ACC112 (cell line): ENCODE measurements around the gene RFX2.
A peak's percentile ranks its signal among the peaks of the same experiment; 100 is the strongest.

Source experiments
- H2AFZ ChIP-seq: fragments of 200-600 bp; sonication (generic); one replicate; pipeline ENCODE4 v1.6.0; 2017; ENCODE audit warnings: antibody characterized with exemption, low read length; ENCODE audit not compliant: unreplicated experiment
- H3K27ac ChIP-seq: fragments of 200-600 bp; sonication (generic); 2 replicates; pipeline ENCODE4 v1.5.1; 2014; ENCODE audit warnings: low read depth, mild to moderate bottlenecking, antibody characterized with exemption, low read length, moderate library complexity
- H3K27me3 ChIP-seq: fragments of 200-600 bp; sonication (generic); 2 replicates; pipeline ENCODE4 v1.6.1; 2014; ENCODE audit warnings: mild to moderate bottlenecking, antibody characterized with exemption, low read length, moderate library complexity, mixed read lengths; ENCODE audit not compliant: insufficient read depth
- H3K36me3 ChIP-seq: fragments of 200-600 bp; sonication (generic); 2 replicates; pipeline ENCODE4 v1.6.1; 2016; ENCODE audit warnings: mild to moderate bottlenecking, antibody characterized with exemption, low read length, moderate library complexity, mixed read lengths; ENCODE audit not compliant: insufficient read depth
- H3K4me1 ChIP-seq: fragments of 200-600 bp; sonication (generic); one replicate; pipeline ENCODE4 v1.6.1; 2016; ENCODE audit warnings: low read length, mixed read lengths; ENCODE audit not compliant: insufficient read depth, unreplicated experiment, control insufficient read depth
- H3K4me3 ChIP-seq: fragments of 200-600 bp; sonication (generic); 2 replicates; pipeline ENCODE4 v1.5.1; 2014; ENCODE audit warnings: mild to moderate bottlenecking, low read depth, low read length
- H3K79me2 ChIP-seq: fragments of 200-600 bp; sonication (generic); one replicate; pipeline ENCODE4 v1.6.0; 2016; ENCODE audit warnings: low read length; ENCODE audit not compliant: control insufficient read depth, unreplicated experiment, insufficient read depth

Gene RFX2

DNA sequence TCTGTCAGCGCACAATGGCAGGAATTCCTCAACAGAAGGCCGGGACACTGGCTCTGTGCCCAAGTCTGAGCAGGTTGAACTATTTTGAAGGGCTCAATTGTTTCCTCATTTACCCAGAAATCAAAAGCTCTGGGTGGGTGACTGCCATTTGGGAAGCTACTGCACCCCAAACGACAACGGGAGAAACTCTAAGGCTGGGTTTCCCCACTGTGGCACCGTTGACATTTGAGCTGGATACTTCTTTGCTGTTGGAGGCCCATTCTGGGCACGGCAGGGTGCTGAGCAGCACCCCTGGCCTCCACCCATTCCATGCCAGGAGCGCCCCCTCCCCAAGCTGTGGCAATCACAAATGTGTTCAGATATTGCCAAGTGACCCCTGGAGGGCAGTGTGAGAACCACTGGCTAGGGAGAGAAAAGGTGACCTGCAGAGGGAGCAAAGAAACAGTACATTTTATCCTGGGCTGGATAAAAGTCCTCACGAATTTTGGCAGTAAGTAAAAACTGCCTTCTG is 62.5 kb downstream of the RFX2 start:
- Histone ChIP-seq H3K4me3 (no peak overlapping the region), H3K27ac (no peak overlapping the region), H3K36me3 (no peaks in the 10 kb centered on the region), H2AFZ (no peak overlapping the region), H3K4me1 (no peaks in the 10 kb centered on the region), H3K27me3 (no peaks in the 10 kb centered on the region), H3K79me2 (no peaks in the 10 kb centered on the region)

DNA sequence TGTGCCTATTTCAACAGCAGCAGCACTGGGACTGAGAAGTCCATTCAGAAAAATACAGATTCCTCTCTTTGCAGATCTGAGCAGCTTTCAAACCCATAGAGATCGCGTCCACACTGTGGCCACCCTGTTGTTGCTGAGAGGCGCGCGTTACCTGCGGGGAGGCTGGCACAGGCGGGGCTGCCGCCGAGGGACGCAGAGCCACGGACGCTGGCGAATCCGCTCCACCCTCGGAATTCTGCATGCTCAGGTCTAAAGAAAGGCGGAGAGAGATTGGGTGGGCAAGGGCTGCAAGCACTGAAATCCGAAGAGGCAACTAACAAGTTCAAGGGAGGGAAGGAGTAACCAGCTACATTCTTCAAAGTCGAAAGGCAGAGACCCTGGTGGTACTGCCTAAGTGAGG is 63.0 kb downstream of the RFX2 start:
- H3K4me1 ChIP-seq, result no peaks in the 10 kb centered on the region

DNA sequence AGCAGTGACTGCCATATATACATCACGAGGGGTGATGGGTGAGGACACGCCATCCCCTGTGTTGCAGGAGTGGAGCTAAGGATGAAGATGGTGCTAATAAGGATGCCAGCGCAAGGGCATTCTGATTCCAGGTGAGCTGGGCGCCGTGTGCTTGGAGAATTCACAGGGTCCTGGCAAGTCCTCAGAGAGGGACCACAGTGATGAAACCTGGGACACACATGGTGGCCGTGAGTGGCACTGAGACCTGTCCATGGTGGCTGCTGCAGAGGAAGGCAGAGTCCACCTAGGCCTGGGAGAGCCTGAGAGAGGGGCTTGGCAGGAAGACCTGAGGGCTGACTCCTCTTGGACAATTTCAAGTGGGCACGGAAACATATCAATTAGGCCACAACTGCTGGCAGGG is 65.2 kb downstream of the RFX2 start:
- Histone ChIP-seq H3K4me3 (no peak overlapping the region), H2AFZ (no peak overlapping the region), H3K27ac (no peak overlapping the region), H3K36me3 (no peaks in the 10 kb centered on the region), H3K27me3 (no peaks in the 10 kb centered on the region), H3K4me1 (no peaks in the 10 kb centered on the region), H3K79me2 (no peaks in the 10 kb centered on the region)

More for the DNA sequence above, 63.0 kb downstream of the RFX2 start:
- Histone ChIP-seq H2AFZ (no peak overlapping the region), H3K27me3 (no peaks in the 10 kb centered on the region), H3K4me3 (no peak overlapping the region), H3K36me3 (no peaks in the 10 kb centered on the region), H3K27ac (no peak overlapping the region), H3K79me2 (no peaks in the 10 kb centered on the region)

DNA sequence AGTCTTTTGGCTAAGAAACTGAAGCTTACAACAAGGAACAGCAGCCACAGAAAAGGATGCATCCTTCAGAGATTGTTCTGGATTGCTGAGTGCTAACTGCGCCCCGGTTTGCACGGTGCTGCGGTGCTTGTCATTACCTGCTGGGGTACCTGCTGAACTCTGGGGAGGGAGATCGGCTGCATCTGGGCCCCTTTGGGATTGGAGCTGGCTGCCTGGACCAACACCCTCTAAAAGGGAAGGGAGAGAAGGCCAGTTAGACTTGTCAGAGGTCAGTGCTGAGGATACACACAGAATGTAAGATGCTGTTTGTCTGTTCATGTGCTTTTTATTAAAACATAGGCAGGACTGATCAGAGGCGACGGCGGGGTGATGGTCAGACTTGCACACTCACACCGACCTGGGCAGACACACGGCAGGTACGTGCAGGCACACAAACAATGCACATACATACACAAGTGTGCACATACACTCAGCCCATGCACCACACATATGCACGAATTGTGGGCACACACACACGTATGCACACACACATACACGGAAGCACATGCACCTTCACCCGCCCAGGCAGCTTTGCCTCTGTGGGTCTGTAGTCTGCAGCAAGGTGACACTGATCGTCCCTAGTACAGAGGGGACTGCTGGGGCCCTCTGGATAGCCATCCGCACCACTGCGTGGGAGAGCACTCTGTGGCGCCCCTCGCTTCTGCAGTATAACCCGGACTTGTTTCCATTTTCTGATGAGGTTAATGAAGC is 66.1 kb downstream of the RFX2 start:
- H3K27ac ChIP-seq, result no peak overlapping the region
- no peaks in the 10 kb centered on the region for H3K27me3 ChIP-seq
- H3K36me3 ChIP-seq, result no peaks in the 10 kb centered on the region

DNA sequence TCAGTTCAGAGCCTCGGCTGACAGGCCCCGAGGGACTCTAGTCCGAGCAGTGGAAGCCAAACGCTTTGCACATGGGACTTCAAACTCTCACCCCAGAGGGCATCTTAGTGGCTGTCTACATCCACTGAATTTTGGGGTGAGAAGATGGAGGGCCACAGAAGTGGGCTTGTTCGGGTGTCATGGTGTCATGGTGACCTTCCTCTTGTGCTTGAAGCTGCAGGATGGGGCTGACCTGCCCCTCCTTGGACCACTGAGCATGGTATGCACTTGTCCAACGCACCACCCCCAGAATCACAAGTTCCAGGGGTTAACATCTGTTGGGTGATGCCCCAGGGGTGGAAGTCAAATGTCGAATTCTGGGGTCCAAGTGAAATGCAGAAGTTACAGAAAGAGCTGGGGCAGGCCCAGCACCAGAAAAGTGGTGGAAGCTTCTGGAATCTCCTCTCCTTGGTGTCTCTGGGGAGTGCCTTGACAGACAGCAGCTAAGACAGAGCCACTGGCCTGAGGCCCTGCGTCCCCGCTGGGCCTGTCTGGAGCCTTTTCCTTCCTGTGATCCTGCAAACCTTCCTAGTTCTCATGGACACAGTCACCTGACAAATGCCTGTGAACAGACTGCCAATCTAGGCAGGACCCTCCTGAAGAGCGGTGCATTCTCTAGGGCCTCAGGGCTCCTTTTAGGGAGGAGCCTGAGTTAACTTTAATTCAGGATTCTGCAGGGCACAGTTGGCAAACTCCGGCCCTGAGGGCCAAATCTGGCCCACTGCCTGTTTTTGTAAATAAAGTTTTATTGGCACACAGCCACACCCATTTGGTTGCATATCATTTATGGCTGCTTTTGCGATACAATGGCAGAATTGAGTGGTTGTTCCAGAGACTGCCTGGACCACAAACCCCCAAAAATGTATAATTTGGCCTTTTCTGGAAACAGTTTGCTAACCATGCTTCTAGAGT is 67.2 kb downstream of the RFX2 start:
- H3K27ac ChIP-seq, result no peak overlapping the region
- H3K79me2 ChIP-seq, result no peaks in the 10 kb centered on the region
- no peaks in the 10 kb centered on the region for H3K27me3 ChIP-seq
- no peak overlapping the region for H2AFZ ChIP-seq
- H3K4me1 ChIP-seq, result peaks cover 4% of the 10 kb centered on the region
- no peak overlapping the region for H3K4me3 ChIP-seq
- H3K36me3 ChIP-seq, result no peaks in the 10 kb centered on the region

More for the DNA sequence above, 66.1 kb downstream of the RFX2 start:
- Histone ChIP-seq H3K4me3 (no peak overlapping the region), H3K79me2 (no peaks in the 10 kb centered on the region), H3K4me1 (peaks cover 1% of the 10 kb centered on the region), H2AFZ (no peak overlapping the region)

DNA sequence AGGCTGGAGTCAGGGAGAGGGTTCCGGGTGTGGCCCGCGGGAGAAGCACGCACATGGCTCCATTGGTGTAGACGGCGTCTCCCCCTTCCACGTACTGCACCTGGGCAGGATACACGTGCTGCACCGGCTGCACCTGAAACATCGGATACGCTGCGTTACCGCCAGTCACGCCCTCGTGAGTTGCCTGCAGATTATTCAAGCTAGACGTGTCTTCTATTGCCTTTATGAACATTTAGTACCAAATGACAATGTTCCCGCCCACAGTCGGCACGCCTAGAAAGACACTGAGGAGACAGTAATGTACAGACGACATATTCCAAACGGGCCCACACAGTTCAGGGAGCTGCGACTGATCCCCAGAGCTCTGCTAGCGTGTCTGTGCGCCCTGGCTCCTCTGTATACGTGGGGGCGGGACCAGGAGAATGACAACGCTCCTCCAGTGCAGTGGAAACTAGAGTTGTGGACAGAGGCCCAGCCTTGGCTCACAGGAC is 68.3 kb downstream of the RFX2 start:
- Histone ChIP-seq H3K4me1 (peaks cover 4% of the 10 kb centered on the region), H3K27me3 (no peaks in the 10 kb centered on the region), H2AFZ (no peak overlapping the region), H3K4me3 (no peak overlapping the region), H3K79me2 (no peaks in the 10 kb centered on the region), H3K27ac (no peak overlapping the region), H3K36me3 (no peaks in the 10 kb centered on the region)

DNA sequence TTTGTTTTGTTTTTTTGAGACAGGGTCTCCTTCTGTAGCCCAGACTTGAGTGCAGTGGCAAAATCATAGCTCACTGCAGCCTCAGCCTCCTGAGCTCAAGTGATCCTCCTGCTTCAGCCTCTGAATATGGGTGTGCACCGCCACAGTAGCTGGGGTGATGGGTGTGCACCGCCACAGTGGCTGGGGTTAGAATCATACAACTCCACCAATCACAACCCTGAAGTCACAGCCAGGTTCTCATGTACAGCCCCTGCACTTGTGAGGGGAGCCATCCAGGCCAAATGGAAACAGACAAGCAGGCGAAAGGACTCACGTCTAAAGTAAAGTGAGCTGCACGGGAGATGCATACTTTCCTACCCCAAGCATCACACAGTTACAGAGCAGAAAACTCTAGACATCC is 69.2 kb downstream of the RFX2 start:
- H3K27me3 ChIP-seq, result no peaks in the 10 kb centered on the region

DNA sequence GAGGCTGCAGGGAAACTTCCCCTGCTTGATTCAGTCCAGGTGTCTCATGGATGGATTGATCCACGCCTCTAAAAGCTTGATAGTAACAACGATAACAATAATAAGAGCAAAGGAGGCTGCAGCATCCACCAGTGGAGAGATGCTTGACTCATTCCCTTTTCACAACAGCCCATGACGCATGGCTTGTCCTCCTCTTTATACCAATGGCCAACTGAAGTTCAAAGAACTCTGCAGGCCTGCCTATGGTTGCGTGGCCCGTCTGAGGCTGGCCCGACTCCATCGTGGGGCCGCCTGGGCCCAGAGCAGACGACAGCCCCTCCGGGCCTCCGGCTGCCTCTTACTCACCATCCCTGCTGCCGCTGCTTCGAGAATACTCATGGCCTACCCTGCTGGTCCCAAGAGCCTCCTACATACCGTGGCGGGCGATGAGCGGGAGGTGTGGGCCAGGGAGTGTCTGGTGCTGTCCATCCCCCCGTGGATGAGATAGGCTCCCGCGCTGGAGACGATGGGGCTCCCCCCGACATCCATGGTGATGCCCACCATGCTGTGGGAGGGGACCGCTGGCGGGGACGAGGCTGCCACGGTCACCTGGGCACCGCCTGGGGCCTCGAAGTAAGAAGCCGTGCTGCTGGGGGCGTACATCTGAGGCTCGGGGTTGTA is 70.6 kb downstream of the RFX2 start:
- no peak overlapping the region for H2AFZ ChIP-seq
- H3K79me2 ChIP-seq, result no peaks in the 10 kb centered on the region
- H3K27me3 ChIP-seq, result no peaks in the 10 kb centered on the region
- H3K36me3 ChIP-seq, result no peaks in the 10 kb centered on the region
- peaks cover 4% of the 10 kb centered on the region for H3K4me1 ChIP-seq
- H3K27ac ChIP-seq, result peak overlapping the region; percentile 77
- H3K4me3 ChIP-seq, result no peak overlapping the region

More for the DNA sequence above, 69.2 kb downstream of the RFX2 start:
- no peaks in the 10 kb centered on the region for H3K36me3 ChIP-seq
- no peak overlapping the region for H3K27ac ChIP-seq
- no peaks in the 10 kb centered on the region for H3K79me2 ChIP-seq
- H3K4me1 ChIP-seq, result peaks cover 4% of the 10 kb centered on the region
- H3K4me3 ChIP-seq, result no peak overlapping the region
- H2AFZ ChIP-seq, result no peak overlapping the region

DNA sequence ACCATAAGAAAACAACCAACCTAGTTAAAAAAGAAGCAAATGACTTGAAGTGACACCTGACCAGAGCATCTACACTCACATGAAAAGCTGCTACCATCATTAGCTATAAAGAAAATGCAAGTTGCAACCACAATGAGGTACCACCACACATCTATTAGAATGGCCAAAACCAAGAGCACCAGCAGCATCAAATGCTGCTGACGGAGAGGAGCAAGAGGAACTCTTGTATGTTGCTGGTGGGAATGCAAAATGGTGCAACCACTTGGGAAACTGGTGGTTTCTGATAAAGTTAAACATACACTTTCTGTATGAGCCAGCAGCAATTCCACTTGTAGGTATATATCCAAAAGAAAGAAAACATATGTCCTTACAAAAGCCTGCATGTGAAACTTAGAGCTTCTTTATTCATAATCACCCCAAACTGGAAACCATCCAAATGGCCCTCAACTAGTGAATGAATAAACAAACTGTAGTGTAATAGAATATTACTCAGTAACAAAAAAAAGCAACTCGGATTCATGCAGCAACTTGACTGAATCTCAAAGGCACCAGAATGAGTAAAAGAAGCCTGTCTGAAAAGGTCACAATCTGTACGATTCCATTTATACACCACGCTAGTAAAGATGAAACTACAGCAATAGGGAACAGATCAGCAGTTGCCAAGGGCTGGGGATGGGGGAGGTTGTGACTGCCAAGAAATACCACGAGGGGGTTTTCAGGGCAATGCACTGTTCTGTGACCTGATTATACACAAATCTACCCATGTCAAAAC is 71.5 kb downstream of the RFX2 start:
- Histone ChIP-seq H3K4me1 (peaks cover 4% of the 10 kb centered on the region), H3K27ac (peak overlapping the region; percentile 77; the same call in 1 of the 2 replicates), H3K36me3 (no peaks in the 10 kb centered on the region), H3K27me3 (no peaks in the 10 kb centered on the region), H3K4me3 (peak overlapping the region; percentile 21; the same call in 1 of the 2 replicates), H2AFZ (no peak overlapping the region), H3K79me2 (no peaks in the 10 kb centered on the region)

DNA sequence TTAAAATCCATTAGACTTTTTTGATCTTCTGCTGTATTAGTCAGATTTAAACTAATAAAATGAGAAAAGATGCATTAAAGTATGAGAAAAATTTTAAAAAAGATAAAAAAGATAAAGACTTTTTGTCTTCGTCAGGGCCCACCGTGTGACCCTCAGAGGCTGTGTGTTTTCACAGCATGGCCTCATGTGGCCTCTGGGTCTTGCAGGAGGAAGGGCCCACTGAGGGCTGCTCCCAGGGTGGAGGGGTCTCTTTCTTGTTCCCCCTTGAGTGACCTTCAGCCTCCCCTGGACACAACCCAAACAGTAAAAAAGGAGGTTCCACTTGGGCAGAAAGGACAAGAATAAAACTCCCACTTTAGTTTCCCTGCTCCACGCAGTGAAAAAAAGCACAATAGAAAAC is 75.3 kb downstream of the RFX2 start:
- H3K4me3 ChIP-seq, result no peak overlapping the region
- no peak overlapping the region for H3K27ac ChIP-seq
- peaks cover 7% of the 10 kb centered on the region for H3K4me1 ChIP-seq
- no peaks in the 10 kb centered on the region for H3K79me2 ChIP-seq
- H3K36me3 ChIP-seq, result no peaks in the 10 kb centered on the region
- no peak overlapping the region for H2AFZ ChIP-seq
- no peaks in the 10 kb centered on the region for H3K27me3 ChIP-seq
